ENCODE measurements around the gene PPP4R3B. TPM values are rescaled to one million over a fixed set of nuclear protein-coding genes. Genes with fewer than 3 reads are reported as not detected.
"Not testable (repeated sequence)": the region's sequence is repeated elsewhere in the genome, so short reads cannot be mapped to it uniquely, and the experiment has no call there.

Gene PPP4R3B
- total and polyA plus RNA-seq, 2 of the 4 experiments (the other 2 are of a cell fraction): 11.9 to 23.7 TPM

GRCh38 chr2:55581435-55581834 lies 36.0 kb downstream of the PPP4R3B start:
- TF ChIP-seq RFX5 (IDR thresholded peaks at IDR 0.05; ENCODE audit: low read depth, low read length): no peak
- TF ChIP-seq CTCF (conservative IDR thresholded peaks at IDR 0.05; ENCODE audit: low read depth, low read length): peak; percentile 12; the same call in 1 of the 2 replicates
- ChIA-PET POLR2A (ENCODE audit: unreplicated experiment) (no interaction called here), CTCF (interaction anchor here (0.5 to 0.7 kb wide), 3 partner anchors 10 to 23 kb away, joined by 3 to 4 read pairs (median 3); no protein-coding TSS in a partner anchor)
- H4K91ac ChIP-seq (ENCODE audit: insufficient read depth, low read depth, low read length): no peak overlapping the region
- H3K9me1 ChIP-seq (ENCODE audit: insufficient read depth, low read length): no peaks in the 10 kb centered on the region
- no peak overlapping the region for H2BK5ac ChIP-seq (ENCODE audit: low read depth, low read length, poor library complexity, severe bottlenecking)
- no peak overlapping the region for H2BK20ac ChIP-seq (ENCODE audit: low read depth, low read length)
- WGBS, 2 experiments (ENCODE audit: extremely low coverage in 2 of 2, insufficient read length in 1 of 2): no CpG with 5 or more reads among the region's 3 CpGs
- H3K27me3 ChIP-seq (ENCODE audit: control insufficient read depth, insufficient read depth, low read length): no peaks in the 10 kb centered on the region
- no peak for ATAC-seq (ENCODE audit: low read depth)
- H4K5ac ChIP-seq (ENCODE audit: low read depth, low read length): no peak overlapping the region
- H3K23ac ChIP-seq (ENCODE audit: low read depth, low read length): no peak overlapping the region
- H3K4me2 ChIP-seq (ENCODE audit: low read depth, low read length): no peak overlapping the region
- no peak overlapping the region for H3K4ac ChIP-seq (ENCODE audit: low read depth, low read length)
- no peak overlapping the region for H2AK5ac ChIP-seq (ENCODE audit: low read depth, low read length)
- H2AFZ ChIP-seq (replicated peaks; ENCODE audit: low read length, poor library complexity): no peak overlapping the region
- H3K36me3 ChIP-seq (ENCODE audit: control insufficient read depth, insufficient read depth, low read length): peaks cover 3% of the 10 kb centered on the region
- H2BK15ac ChIP-seq (ENCODE audit: low read depth, low read length): no peak overlapping the region
- H3K27ac ChIP-seq (ENCODE audit: insufficient read depth, low read length): no peak overlapping the region
- dilution Hi-C loops (cut with HindIII; ENCODE audit: low sequenced_read_pairs, unreplicated experiment): no loop called here
- H4K8ac ChIP-seq (ENCODE audit: low read depth in 2 of 2, low read length in 2 of 2): no peak overlapping the region
- H3K9me3 ChIP-seq (ENCODE audit: control insufficient read depth, insufficient read depth, low read length): no peaks in the 10 kb centered on the region
- H3K4me1 ChIP-seq (ENCODE audit: control insufficient read depth, insufficient read depth, low read length): no peaks in the 10 kb centered on the region
- in situ Hi-C loops (cut with MboI; ENCODE audit: low sequenced_read_pairs): no loop called here
- peaks cover 3 to 14% of the 10 kb centered on the region in 2 experiments; a peak in 3 of 4 replicates for H3K79me1 ChIP-seq (ENCODE audit: low read depth in 1 of 2, low read length in 2 of 2)
- H3K14ac ChIP-seq (replicated peaks; ENCODE audit: low read depth, low read length): no peak overlapping the region
- no peak overlapping the region for H3K9ac ChIP-seq (ENCODE audit: low read depth, low read length)
- H3K56ac ChIP-seq (ENCODE audit: extremely low read depth, insufficient read depth, low read length): no peak overlapping the region
- H3K4me3 ChIP-seq (ENCODE audit: insufficient read depth, low read depth, low read length): no peak overlapping the region
- H2BK120ac ChIP-seq (ENCODE audit: low read depth, low read length): no peak overlapping the region
- H3K18ac ChIP-seq (ENCODE audit: low read depth, low read length): no peak overlapping the region
- BruUV-seq (replicated peaks): no TSS peak
- intact Hi-C loops (cut with micrococcal nuclease): no loop called here
- DNase-seq: no peak
- no peak overlapping the region for H2AK9ac ChIP-seq (replicated peaks; ENCODE audit: low read depth, low read length, poor library complexity)
- H4K20me1 ChIP-seq (ENCODE audit: insufficient read depth, low read length): no peaks in the 10 kb centered on the region

GRCh38 chr2:55569002-55569401 lies 48.4 kb downstream of the PPP4R3B start:
- H3K4ac ChIP-seq (ENCODE audit: low read depth, low read length); intact Hi-C loops (cut with micrococcal nuclease); H4K5ac ChIP-seq (ENCODE audit: low read depth, low read length); H3K14ac ChIP-seq (replicated peaks; ENCODE audit: low read depth, low read length); POLR2A ChIA-PET (ENCODE audit: unreplicated experiment); H2AK5ac ChIP-seq (ENCODE audit: low read depth, low read length); ATAC-seq (ENCODE audit: low read depth); H3K56ac ChIP-seq (ENCODE audit: extremely low read depth, insufficient read depth, low read length); H3K79me1 ChIP-seq (ENCODE audit: low read depth in 1 of 2, low read length in 2 of 2); H3K9me1 ChIP-seq (ENCODE audit: insufficient read depth, low read length); BruUV-seq (replicated peaks); DNase-seq; H3K27me3 ChIP-seq (ENCODE audit: control insufficient read depth, insufficient read depth, low read length); H2BK120ac ChIP-seq (ENCODE audit: low read depth, low read length); H3K9me3 ChIP-seq (ENCODE audit: control insufficient read depth, insufficient read depth, low read length); H3K4me1 ChIP-seq (ENCODE audit: control insufficient read depth, insufficient read depth, low read length); H4K91ac ChIP-seq (ENCODE audit: insufficient read depth, low read depth, low read length); H3K4me2 ChIP-seq (ENCODE audit: low read depth, low read length); dilution Hi-C loops (cut with HindIII; ENCODE audit: low sequenced_read_pairs, unreplicated experiment); H3K18ac ChIP-seq (ENCODE audit: low read depth, low read length); H3K4me3 ChIP-seq (ENCODE audit: insufficient read depth, low read depth, low read length); H2AK9ac ChIP-seq (replicated peaks; ENCODE audit: low read depth, low read length, poor library complexity); H3K23ac ChIP-seq (ENCODE audit: low read depth, low read length); H4K20me1 ChIP-seq (ENCODE audit: insufficient read depth, low read length); in situ Hi-C loops (cut with MboI; ENCODE audit: low sequenced_read_pairs); H2BK15ac ChIP-seq (ENCODE audit: low read depth, low read length); H3K9ac ChIP-seq (ENCODE audit: low read depth, low read length); H3K27ac ChIP-seq (ENCODE audit: insufficient read depth, low read length); H4K8ac ChIP-seq (ENCODE audit: low read depth in 2 of 2, low read length in 2 of 2); H2BK20ac ChIP-seq (ENCODE audit: low read depth, low read length); H2AFZ ChIP-seq (replicated peaks; ENCODE audit: low read length, poor library complexity); H2BK5ac ChIP-seq (ENCODE audit: low read depth, low read length, poor library complexity, severe bottlenecking): not testable (repeated sequence)
- WGBS, 2 experiments (ENCODE audit: extremely low coverage in 2 of 2, insufficient read length in 1 of 2): no CpG with 5 or more reads among the region's 8 CpGs
- peaks cover 13% of the 10 kb centered on the region for H3K36me3 ChIP-seq (ENCODE audit: control insufficient read depth, insufficient read depth, low read length)
- CTCF ChIA-PET: interaction anchor here (0.6 to 1.5 kb wide), 4 partner anchors 15 to 1424 kb away, joined by 3 to 7 read pairs (median 3); no protein-coding TSS in a partner anchor
